HCT116 (cell line): ENCODE results near the gene MACF1.

ENCODE experiments used
- POLR2A ChIP-seq: IDR thresholded peaks from 2 replicates; pipeline ENCODE4 v1.7.0; 2011; ENCODE audit warnings: borderline replicate concordance; ENCODE audit not compliant: insufficient read depth, insufficient read length; ENCODE audit errors: extremely low read depth
- POLR2AphosphoS5 ChIP-seq: IDR thresholded peaks from 2 replicates; pipeline ENCODE4 v1.6.1; 2011; ENCODE audit warnings: mild to moderate bottlenecking, low read depth, low read length, moderate library complexity
- RAD21 ChIP-seq: IDR thresholded peaks from 2 replicates; pipeline ENCODE4 v1.6.1; 2012; ENCODE audit warnings: low read depth, mild to moderate bottlenecking
- SRF ChIP-seq: IDR thresholded peaks from 2 replicates; pipeline ENCODE4 v1.6.1; 2012; ENCODE audit warnings: low read depth
- YY1 ChIP-seq: IDR thresholded peaks from 2 replicates; pipeline ENCODE4 v1.6.1; 2011; ENCODE audit warnings: low read length, low read depth, moderate library complexity, mild to moderate bottlenecking; ENCODE audit not compliant: insufficient replicate concordance; ENCODE audit errors: extremely low read depth
- ZFX ChIP-seq: fragments of 450-650 bp; IDR thresholded peaks from 2 replicates; pipeline ENCODE4 v1.6.1; 2017
- TF ChIP-seq, protein P1 (sequence below), 3 experiments: fragments of 200-600 bp in 1 of 3; sonication (generic) in 1 of 3; IDR thresholded peaks in 2 of 3; conservative IDR thresholded peaks in 1 of 3; 2 replicates each; pipeline ENCODE4 v1.5.1; 2012 to 2017; ENCODE audit warnings: low read depth in 2 of 3, low read length in 2 of 3, antibody characterized with exemption in 1 of 3, borderline replicate concordance in 1 of 3, control low read depth in 1 of 3, mild to moderate bottlenecking in 1 of 3, mixed read lengths in 1 of 3, mixed run types in 1 of 3, moderate library complexity in 1 of 3; ENCODE audit not compliant: insufficient read depth in 1 of 3

DNA sequence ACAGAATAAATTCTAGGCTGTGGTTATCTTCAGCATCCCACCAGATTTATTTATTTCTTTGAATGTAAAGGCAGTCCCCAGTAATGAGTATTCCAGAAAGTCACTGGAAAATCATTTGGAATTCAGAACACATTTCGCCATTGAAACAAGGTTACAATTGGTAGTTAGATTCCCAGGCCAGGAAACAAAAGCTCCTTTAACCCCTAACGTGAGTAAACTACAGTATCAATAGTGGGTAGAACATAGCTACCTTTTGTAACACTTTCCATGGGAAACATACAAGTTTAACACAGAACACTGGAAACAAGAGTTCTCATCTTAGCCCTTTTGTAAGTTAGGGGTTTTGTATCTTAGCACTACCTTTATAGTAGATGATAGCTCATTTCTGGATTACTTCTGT lies 233.5 kb downstream of the MACF1 start:
- TF ChIP-seq POLR2A (no peak), SRF (no peak), RAD21 (no peak), ZFX (no peak), YY1 (no peak), POLR2AphosphoS5 (no peak)
- TF ChIP-seq, protein P1, sequence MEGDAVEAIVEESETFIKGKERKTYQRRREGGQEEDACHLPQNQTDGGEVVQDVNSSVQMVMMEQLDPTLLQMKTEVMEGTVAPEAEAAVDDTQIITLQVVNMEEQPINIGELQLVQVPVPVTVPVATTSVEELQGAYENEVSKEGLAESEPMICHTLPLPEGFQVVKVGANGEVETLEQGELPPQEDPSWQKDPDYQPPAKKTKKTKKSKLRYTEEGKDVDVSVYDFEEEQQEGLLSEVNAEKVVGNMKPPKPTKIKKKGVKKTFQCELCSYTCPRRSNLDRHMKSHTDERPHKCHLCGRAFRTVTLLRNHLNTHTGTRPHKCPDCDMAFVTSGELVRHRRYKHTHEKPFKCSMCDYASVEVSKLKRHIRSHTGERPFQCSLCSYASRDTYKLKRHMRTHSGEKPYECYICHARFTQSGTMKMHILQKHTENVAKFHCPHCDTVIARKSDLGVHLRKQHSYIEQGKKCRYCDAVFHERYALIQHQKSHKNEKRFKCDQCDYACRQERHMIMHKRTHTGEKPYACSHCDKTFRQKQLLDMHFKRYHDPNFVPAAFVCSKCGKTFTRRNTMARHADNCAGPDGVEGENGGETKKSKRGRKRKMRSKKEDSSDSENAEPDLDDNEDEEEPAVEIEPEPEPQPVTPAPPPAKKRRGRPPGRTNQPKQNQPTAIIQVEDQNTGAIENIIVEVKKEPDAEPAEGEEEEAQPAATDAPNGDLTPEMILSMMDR (IDR thresholded peaks at IDR 0.05 in 2 of 3, conservative IDR thresholded peaks at IDR 0.05 in 1 of 3; ENCODE audit: borderline replicate concordance in 1 of 3, insufficient read depth in 1 of 3, low read depth in 2 of 3, low read length in 2 of 3), result no peak
